Astrocyte (in vitro differentiated cells and primary cell): ENCODE data around the gene ATP5F1D.

Source experiments
- CTCF ChIP-seq: IDR thresholded peaks from 2 replicates; pipeline ENCODE4 v1.5.1; 2011; ENCODE audit warnings: low read depth, mild to moderate bottlenecking, inconsistent platforms, low read length, moderate library complexity; ENCODE audit not compliant: insufficient read depth
- EZH2 ChIP-seq: IDR thresholded peaks from 2 replicates; pipeline ENCODE4 v1.6.1; 2012; ENCODE audit warnings: mild to moderate bottlenecking, low read length, inconsistent platforms; ENCODE audit not compliant: insufficient read depth

GRCh38 chr19:1267477-1268225, 26.1 kb downstream of the ATP5F1D start:
- TF ChIP-seq CTCF (no peak), EZH2 (no peak)
